ENCODE results near the gene UBXN7.
"Not testable (repeated sequence)": the region's sequence is repeated elsewhere in the genome, so short reads cannot be mapped to it uniquely, and the experiment has no call there.

The UBXN7 gene

DNA sequence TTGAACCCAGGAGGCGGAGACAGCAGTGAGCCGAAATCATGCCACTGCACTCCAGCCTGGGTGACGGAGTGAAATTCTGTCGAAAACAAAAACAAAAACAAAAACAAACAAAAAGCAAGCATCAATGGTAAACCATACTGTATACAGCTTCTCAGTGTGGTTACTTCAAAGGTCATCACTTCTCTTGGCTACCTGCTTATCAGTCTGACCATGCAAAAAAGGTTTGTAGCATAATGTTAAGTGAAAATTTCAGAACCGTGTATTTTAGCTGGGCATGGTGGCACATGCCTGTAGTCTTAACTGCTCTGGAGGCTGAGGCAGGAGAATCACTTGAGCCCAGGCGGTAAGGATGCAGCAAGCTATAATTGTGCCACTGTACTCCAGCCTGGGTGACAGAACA lies 4.2 kb downstream of the UBXN7 start:
- TF ChIP-seq, protein P1, sequence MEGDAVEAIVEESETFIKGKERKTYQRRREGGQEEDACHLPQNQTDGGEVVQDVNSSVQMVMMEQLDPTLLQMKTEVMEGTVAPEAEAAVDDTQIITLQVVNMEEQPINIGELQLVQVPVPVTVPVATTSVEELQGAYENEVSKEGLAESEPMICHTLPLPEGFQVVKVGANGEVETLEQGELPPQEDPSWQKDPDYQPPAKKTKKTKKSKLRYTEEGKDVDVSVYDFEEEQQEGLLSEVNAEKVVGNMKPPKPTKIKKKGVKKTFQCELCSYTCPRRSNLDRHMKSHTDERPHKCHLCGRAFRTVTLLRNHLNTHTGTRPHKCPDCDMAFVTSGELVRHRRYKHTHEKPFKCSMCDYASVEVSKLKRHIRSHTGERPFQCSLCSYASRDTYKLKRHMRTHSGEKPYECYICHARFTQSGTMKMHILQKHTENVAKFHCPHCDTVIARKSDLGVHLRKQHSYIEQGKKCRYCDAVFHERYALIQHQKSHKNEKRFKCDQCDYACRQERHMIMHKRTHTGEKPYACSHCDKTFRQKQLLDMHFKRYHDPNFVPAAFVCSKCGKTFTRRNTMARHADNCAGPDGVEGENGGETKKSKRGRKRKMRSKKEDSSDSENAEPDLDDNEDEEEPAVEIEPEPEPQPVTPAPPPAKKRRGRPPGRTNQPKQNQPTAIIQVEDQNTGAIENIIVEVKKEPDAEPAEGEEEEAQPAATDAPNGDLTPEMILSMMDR (conservative IDR thresholded peaks at IDR 0.05): no peak
- 0 out of 2 replicates have a peak overlapping the region, but pooled peaks have one; percentile 11 for H3K27ac ChIP-seq

DNA sequence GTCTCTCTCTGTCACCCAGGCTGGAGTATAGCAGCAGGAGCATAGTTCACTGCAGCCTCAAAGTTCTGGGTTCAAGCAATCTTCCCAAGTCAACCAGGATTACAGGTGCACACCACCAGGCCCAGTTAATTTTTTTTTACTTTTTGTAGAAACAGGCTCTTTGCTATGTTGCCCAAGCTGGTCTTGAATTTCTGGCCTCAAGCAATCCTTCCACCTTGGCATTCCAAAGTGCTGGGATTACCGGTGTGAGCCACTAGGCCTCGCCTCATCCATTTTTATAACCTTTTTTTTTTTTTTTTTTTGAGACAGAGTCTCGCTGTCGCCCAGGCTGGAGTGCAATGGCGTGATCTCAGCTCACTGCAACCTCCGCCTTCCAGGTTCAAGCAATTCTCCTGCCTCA lies 7.8 kb downstream of the UBXN7 start:
- H3K27ac ChIP-seq: not testable (repeated sequence)

DNA sequence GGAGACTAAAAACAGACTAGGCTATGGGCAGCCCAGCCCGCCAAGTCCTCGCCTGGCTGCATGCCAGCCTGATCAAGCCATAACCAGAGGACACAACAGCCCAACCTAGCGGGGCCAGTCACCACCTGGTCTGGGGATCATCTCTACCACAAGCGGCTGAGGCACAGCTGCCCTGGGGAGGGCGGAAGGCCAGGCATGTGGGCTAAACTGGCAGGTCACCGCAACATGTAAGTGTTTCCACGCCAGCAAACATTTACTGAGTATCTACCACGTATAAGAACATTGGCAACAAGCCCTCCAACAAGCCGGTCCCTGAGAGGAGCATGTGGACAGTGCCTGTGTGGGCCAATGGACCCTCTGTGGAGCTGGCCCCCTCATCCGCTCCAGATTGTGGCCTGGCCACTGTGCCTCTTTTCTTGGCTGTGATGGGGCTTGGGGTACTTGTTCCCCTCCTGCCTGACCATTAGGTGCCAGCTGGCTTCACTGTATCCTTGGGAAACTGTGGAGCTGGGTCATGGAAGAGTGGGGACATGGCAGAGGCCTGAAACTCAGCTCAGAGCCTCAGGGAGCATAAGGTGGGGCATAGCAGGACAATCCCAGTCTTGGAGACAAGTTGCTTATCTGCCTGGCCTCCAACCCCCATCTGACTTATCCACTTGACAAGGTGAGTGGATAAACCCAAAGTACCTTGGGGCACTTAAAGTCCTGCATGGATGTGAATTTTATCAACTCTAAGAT lies 9.0 kb downstream of the UBXN7 start:
- TF ChIP-seq, protein P1 (conservative IDR thresholded peaks at IDR 0.05): no peak
- no peak overlapping the region for H3K27ac ChIP-seq

DNA sequence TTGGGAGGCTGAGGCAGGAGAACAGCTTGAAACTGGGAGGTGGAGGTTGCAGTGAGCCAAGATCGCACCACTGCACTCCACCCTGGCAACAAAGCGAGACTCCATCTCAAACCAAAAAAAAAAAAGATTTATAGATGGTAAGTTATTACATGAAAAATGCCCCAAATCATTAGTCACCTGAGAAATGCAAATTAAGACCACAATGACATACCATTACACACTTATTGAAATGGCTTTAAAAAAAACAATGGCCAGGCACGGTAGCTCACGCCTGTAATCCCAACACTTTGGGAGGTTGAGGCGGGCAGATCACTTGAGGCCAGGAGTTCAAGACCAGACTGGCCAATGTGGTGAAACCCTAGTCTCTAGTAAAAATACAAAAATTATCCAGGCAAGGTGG lies 10.6 kb downstream of the UBXN7 start:
- not testable (repeated sequence) for H3K27ac ChIP-seq

DNA sequence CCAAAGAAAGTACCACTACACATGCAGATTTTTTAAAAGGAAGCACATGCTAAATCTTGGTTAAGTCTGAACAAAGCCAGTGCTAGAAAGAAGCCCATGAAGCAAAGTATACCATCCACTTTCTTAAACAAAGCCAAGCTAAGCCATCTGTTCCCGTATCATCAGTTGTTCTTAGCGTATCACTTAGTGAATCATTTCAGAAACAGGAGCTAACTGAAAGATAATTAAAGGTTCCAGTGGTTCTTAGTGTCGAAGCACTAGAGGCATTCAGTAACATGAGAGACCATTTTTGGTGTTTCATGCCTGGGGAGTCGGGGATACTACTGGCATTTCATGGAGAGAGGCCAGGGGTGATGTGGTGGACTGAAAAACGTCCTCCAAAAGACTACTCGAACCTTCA lies 12.8 kb downstream of the UBXN7 start:
- H3K27ac ChIP-seq: no peak overlapping the region
- TF ChIP-seq, protein P1 (conservative IDR thresholded peaks at IDR 0.05): no peak

DNA sequence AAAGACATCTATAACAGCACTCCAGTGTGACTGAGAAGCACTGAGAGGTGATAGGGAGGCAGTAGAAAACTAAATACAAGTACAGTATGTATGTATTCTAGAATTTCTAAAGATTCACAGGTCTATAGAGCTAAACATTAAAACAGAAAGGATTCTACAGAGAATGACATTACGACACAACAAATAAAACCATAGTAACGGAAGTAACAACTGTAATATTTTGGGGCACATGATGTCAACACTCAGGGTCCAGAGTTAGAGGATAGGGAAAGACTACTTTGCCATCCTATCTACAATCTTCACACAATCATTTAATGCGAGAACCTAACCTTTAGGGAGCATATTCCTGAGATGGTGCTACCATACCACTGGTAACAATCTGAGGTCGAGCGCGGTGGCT lies 13.6 kb downstream of the UBXN7 start:
- no peak overlapping the region for H3K27ac ChIP-seq
- TF ChIP-seq, protein P1 (conservative IDR thresholded peaks at IDR 0.05): no peak

DNA sequence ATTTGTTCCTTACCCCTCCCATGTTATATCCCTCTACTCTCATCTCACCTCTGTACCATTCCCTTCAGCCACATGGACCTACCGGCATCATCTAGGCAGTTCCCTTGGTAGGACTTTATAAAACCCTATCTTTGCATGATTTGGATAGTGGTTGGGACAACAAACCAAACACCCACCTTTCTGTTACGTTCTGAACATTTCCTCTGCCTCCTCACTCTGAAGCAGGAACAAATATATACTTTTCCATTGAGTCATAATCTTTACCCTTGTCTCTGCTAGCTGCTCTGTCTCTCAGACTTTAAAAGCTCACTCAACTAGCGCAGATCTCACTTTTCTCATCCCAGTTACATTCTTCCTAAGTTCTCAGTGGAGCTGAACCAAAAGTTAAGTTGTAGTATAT lies 17.8 kb downstream of the UBXN7 start:
- TF ChIP-seq, protein P1 (conservative IDR thresholded peaks at IDR 0.05): no peak
- H3K27ac ChIP-seq: no peak overlapping the region

DNA sequence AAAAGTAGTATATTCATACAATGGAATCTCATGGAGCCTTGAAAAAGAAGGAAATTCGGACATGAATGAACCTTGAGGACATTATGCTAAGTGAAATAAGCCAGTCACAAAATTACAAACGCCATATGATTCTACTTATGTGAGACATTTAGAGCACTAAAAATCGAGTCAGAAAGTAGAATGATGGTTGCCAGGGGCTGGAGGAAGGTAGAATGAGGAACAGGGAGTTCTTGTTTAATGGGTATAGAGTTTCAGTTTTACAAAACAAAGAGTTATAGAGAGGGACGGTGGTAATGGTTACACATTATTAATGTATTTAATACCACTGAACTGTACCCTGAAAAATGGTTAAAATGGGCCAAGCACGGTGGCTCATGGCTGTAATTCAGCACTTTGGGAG lies 19.5 kb downstream of the UBXN7 start:
- H3K27ac ChIP-seq: no peak overlapping the region
- TF ChIP-seq, protein P1 (conservative IDR thresholded peaks at IDR 0.05): no peak

DNA sequence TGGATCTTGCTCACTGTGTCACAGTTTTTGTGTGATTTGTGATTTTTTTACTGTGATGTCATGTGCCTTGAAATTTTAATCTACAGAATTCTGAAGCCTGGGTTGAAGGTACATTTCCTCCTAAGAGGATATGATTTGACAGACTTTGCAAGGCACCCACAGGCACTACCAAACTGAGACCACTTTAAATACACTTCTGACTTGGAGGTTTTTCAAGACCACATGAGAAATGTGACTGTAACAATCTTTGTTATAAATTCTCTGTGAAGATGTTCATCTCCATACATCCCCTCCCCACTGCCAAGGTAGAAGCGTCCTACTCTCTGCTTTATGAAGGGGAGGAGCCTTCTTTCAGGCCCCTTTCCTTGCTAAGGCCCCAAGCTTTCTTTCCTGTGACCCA lies 22.8 kb downstream of the UBXN7 start:
- no peak overlapping the region for H3K27ac ChIP-seq
- TF ChIP-seq, protein P1 (conservative IDR thresholded peaks at IDR 0.05): no peak

Measured in VCaP (cell line).